ENCODE data around the gene ASB13. TPM values are rescaled to one million over a fixed set of nuclear protein-coding genes. Genes with fewer than 3 reads are reported as not detected.
"Not testable (repeated sequence)": the region's sequence is repeated elsewhere in the genome, so short reads cannot be mapped to it uniquely, and the experiment has no call there.

Gene ASB13
- total RNA-seq, 2 experiments from 2014 or later: 4.5 to 6.0 TPM

- Mint-ChIP-seq H3K4me1 (peaks cover 17% of the 10 kb centered on the region), H3K36me3 (ENCODE audit: low read depth) (no peaks in the 10 kb centered on the region), H3K27ac (no peak overlapping the region), H3K4me3 (no peak overlapping the region), H3K27me3 (peaks cover 10% of the 10 kb centered on the region), H3K9me3 (no peaks in the 10 kb centered on the region)
- ChIA-PET POLR2A (no interaction called here), CTCF (no interaction called here)
- DNase-seq: no peak
These were observed 41.7 kb downstream of the ASB13 start for GRCh38 chr10:5624701-5625100.

GRCh38 chr10:5623081-5623748 lies 43.2 kb downstream of the ASB13 start:
- Mint-ChIP-seq H3K4me1 (peaks cover 5% of the 10 kb centered on the region), H3K27ac (no peak overlapping the region), H3K27me3 (peaks cover 5% of the 10 kb centered on the region), H3K9me3 (no peaks in the 10 kb centered on the region), H3K36me3 (ENCODE audit: low read depth) (no peaks in the 10 kb centered on the region), H3K4me3 (no peak overlapping the region)
- DNase-seq: peak; percentile 87
- CTCF ChIA-PET: interaction anchor here (0.6 to 3.1 kb wide), 39 partner anchors 8 to 1362 kb away, joined by 3 to 23 read pairs (median 4); partner anchors contain the start of genes ANKRD16, FBH1 and NET1
- POLR2A ChIA-PET: interaction anchor here (0.7 kb wide), 1 partner anchor 725 kb away, joined by 4 read pairs; no protein-coding TSS in a partner anchor

GRCh38 chr10:5622186-5622960 lies 44.0 kb downstream of the ASB13 start:
- Mint-ChIP-seq H3K36me3 (ENCODE audit: low read depth) (no peaks in the 10 kb centered on the region), H3K9me3 (no peaks in the 10 kb centered on the region), H3K27me3 (no peaks in the 10 kb centered on the region), H3K4me1 (peaks cover 3% of the 10 kb centered on the region), H3K4me3 (no peak overlapping the region), H3K27ac (no peak overlapping the region)
- POLR2A ChIA-PET: interaction anchor here (0.7 kb wide), 1 partner anchor 726 kb away, joined by 4 read pairs; no protein-coding TSS in a partner anchor
- DNase-seq: no peak
- CTCF ChIA-PET: interaction anchor here (0.6 to 3.2 kb wide), 34 partner anchors 7 to 1362 kb away, joined by 3 to 23 read pairs (median 4); partner anchors contain the start of genes ANKRD16, FBH1 and NET1

GRCh38 chr10:5621371-5621770 lies 45.0 kb downstream of the ASB13 start:
- H3K4me3 Mint-ChIP-seq; H3K9me3 Mint-ChIP-seq; H3K27me3 Mint-ChIP-seq; H3K36me3 Mint-ChIP-seq (ENCODE audit: low read depth); DNase-seq; H3K27ac Mint-ChIP-seq; H3K4me1 Mint-ChIP-seq; POLR2A ChIA-PET: not testable (repeated sequence)
- CTCF ChIA-PET: interaction anchor here (0.6 to 3.2 kb wide), 7 partner anchors 8 to 180 kb away, joined by 3 to 23 read pairs (median 5); no protein-coding TSS in a partner anchor

- Mint-ChIP-seq H3K27me3 (no peaks in the 10 kb centered on the region), H3K4me1 (peaks cover 3% of the 10 kb centered on the region), H3K27ac (no peak overlapping the region), H3K36me3 (ENCODE audit: low read depth) (no peaks in the 10 kb centered on the region), H3K4me3 (no peak overlapping the region), H3K9me3 (no peaks in the 10 kb centered on the region)
- CTCF ChIA-PET: interaction anchor here (0.6 to 3.2 kb wide), 2 partner anchors 9 to 102 kb away, joined by 3 to 7 read pairs; no protein-coding TSS in a partner anchor
- no peak for DNase-seq
- POLR2A ChIA-PET: no interaction called here
These were observed 45.4 kb downstream of the ASB13 start for GRCh38 chr10:5620966-5621365.

GRCh38 chr10:5620223-5620721 lies 46.1 kb downstream of the ASB13 start:
- Mint-ChIP-seq H3K4me1 (peaks cover 3% of the 10 kb centered on the region), H3K36me3 (ENCODE audit: low read depth) (no peaks in the 10 kb centered on the region), H3K9me3 (no peaks in the 10 kb centered on the region), H3K27me3 (no peaks in the 10 kb centered on the region), H3K27ac (no peak overlapping the region), H3K4me3 (no peak overlapping the region)
- POLR2A ChIA-PET: no interaction called here
- CTCF ChIA-PET: interaction anchor here (3.2 kb wide), 1 partner anchor 10 kb away, joined by 7 read pairs; no protein-coding TSS in a partner anchor
- no peak for DNase-seq

GRCh38 chr10:5619362-5620211 lies 46.8 kb downstream of the ASB13 start:
- no peaks in the 10 kb centered on the region for H3K27me3 Mint-ChIP-seq
- H3K27ac Mint-ChIP-seq: peak overlapping the region; percentile 31
- no peak for DNase-seq
- H3K4me1 Mint-ChIP-seq: peaks cover 3% of the 10 kb centered on the region
- H3K4me3 Mint-ChIP-seq: no peak overlapping the region
- ChIA-PET POLR2A (no interaction called here), CTCF (interaction anchor here (1.0 to 3.2 kb wide), 2 partner anchors 10 to 177 kb away, joined by 4 to 7 read pairs; no protein-coding TSS in a partner anchor)
- no peaks in the 10 kb centered on the region for H3K9me3 Mint-ChIP-seq
- H3K36me3 Mint-ChIP-seq (ENCODE audit: low read depth): no peaks in the 10 kb centered on the region

GRCh38 chr10:5618829-5619228 lies 47.6 kb downstream of the ASB13 start:
- Mint-ChIP-seq H3K9me3 (no peaks in the 10 kb centered on the region), H3K4me1 (peaks cover 3% of the 10 kb centered on the region), H3K27ac (no peak overlapping the region), H3K4me3 (no peak overlapping the region), H3K27me3 (no peaks in the 10 kb centered on the region), H3K36me3 (ENCODE audit: low read depth) (no peaks in the 10 kb centered on the region)
- DNase-seq: no peak
- CTCF ChIA-PET: interaction anchor here (1.0 to 1.2 kb wide), 2 partner anchors 177 to 184 kb away, joined by 3 to 4 read pairs; no protein-coding TSS in a partner anchor
- POLR2A ChIA-PET: no interaction called here

GRCh38 chr10:5618042-5618441 lies 48.4 kb downstream of the ASB13 start:
- no peaks in the 10 kb centered on the region for H3K27me3 Mint-ChIP-seq

GRCh38 chr10:5617521-5617920 lies 48.9 kb downstream of the ASB13 start:
- H3K27me3 Mint-ChIP-seq: no peaks in the 10 kb centered on the region
- ChIA-PET CTCF (interaction anchor here (1.2 kb wide), 1 partner anchor 183 kb away, joined by 3 read pairs; no protein-coding TSS in a partner anchor), POLR2A (no interaction called here)
- H3K4me1 Mint-ChIP-seq: no peaks in the 10 kb centered on the region
- H3K4me3 Mint-ChIP-seq: no peak overlapping the region
- no peaks in the 10 kb centered on the region for H3K9me3 Mint-ChIP-seq
- H3K27ac Mint-ChIP-seq: no peak overlapping the region
- no peak for DNase-seq
- no peaks in the 10 kb centered on the region for H3K36me3 Mint-ChIP-seq (ENCODE audit: low read depth)

More at GRCh38 chr10:5618042-5618441, 48.4 kb downstream of the ASB13 start:
- CTCF ChIA-PET: interaction anchor here (1.2 kb wide), 1 partner anchor 183 kb away, joined by 3 read pairs; no protein-coding TSS in a partner anchor
- peaks cover under 1% of the 10 kb centered on the region for H3K4me1 Mint-ChIP-seq
- H3K27ac Mint-ChIP-seq: no peak overlapping the region
- DNase-seq: no peak
- no peak overlapping the region for H3K4me3 Mint-ChIP-seq
- POLR2A ChIA-PET: no interaction called here
- H3K36me3 Mint-ChIP-seq (ENCODE audit: low read depth): no peaks in the 10 kb centered on the region
- no peaks in the 10 kb centered on the region for H3K9me3 Mint-ChIP-seq

GRCh38 chr10:5616836-5617235 lies 49.6 kb downstream of the ASB13 start:
- Mint-ChIP-seq H3K27me3 (no peaks in the 10 kb centered on the region), H3K9me3 (no peaks in the 10 kb centered on the region)

GRCh38 chr10:5616046-5616445 lies 50.3 kb downstream of the ASB13 start:
- Mint-ChIP-seq H3K4me1 (no peaks in the 10 kb centered on the region), H3K9me3 (no peaks in the 10 kb centered on the region), H3K4me3 (no peak overlapping the region), H3K27ac (no peak overlapping the region), H3K36me3 (ENCODE audit: low read depth) (no peaks in the 10 kb centered on the region), H3K27me3 (no peaks in the 10 kb centered on the region)
- DNase-seq: no peak
- ChIA-PET POLR2A (no interaction called here), CTCF (interaction anchor here (1.0 kb wide), 1 partner anchor 175 kb away, joined by 3 read pairs; no protein-coding TSS in a partner anchor)

More at GRCh38 chr10:5616836-5617235, 49.6 kb downstream of the ASB13 start:
- POLR2A ChIA-PET: no interaction called here
- CTCF ChIA-PET: interaction anchor here (1.0 kb wide), 1 partner anchor 176 kb away, joined by 3 read pairs; no protein-coding TSS in a partner anchor
- DNase-seq: no peak
- H3K27ac Mint-ChIP-seq: no peak overlapping the region
- no peak overlapping the region for H3K4me3 Mint-ChIP-seq
- H3K36me3 Mint-ChIP-seq (ENCODE audit: low read depth): no peaks in the 10 kb centered on the region
- no peaks in the 10 kb centered on the region for H3K4me1 Mint-ChIP-seq

All from activated CD4-positive, alpha-beta T cell treated with anti-CD3 and anti-CD28 coated beads, Interleukin-2, amount 10 ng/mL, durations not matched to agents 7 days and 5 days (primary cell).